Measurements from ENCODE around the gene ZNF561.

DNA sequence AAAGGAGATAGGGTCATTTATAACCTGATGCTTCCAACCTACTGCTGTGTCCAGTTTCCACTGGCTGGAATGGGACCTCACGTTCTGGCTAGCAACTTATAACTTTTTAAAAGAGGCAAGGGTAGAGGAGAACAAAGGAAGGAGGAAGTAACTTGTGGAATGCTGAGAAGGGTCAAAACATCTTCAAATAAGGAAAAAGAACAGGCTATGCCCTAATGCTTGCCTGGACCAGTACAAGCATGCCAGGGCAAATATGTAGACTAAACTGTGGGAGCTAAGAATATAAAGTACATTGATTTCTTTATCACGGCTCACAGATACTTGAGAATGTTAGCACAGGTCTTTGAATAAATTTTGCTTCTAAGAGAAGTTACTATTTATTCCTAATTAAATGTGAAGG is 1.5 kb upstream of the ZNF561 start:
- TF ChIP-seq EZH2 (IDR thresholded peaks at IDR 0.05): no peak
- TF ChIP-seq, protein P1, sequence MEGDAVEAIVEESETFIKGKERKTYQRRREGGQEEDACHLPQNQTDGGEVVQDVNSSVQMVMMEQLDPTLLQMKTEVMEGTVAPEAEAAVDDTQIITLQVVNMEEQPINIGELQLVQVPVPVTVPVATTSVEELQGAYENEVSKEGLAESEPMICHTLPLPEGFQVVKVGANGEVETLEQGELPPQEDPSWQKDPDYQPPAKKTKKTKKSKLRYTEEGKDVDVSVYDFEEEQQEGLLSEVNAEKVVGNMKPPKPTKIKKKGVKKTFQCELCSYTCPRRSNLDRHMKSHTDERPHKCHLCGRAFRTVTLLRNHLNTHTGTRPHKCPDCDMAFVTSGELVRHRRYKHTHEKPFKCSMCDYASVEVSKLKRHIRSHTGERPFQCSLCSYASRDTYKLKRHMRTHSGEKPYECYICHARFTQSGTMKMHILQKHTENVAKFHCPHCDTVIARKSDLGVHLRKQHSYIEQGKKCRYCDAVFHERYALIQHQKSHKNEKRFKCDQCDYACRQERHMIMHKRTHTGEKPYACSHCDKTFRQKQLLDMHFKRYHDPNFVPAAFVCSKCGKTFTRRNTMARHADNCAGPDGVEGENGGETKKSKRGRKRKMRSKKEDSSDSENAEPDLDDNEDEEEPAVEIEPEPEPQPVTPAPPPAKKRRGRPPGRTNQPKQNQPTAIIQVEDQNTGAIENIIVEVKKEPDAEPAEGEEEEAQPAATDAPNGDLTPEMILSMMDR (IDR thresholded peaks at IDR 0.05): no peak

Data from neural progenitor cell (in vitro differentiated cells).